GM23338 (cell line): ENCODE results near the gene IRF2BP1.

Experiments
- EZH2 ChIP-seq: fragments of 200-600 bp; sonication (generic); IDR thresholded peaks from one replicate; pipeline ENCODE4 v1.8.0; 2017; ENCODE audit warnings: antibody characterized with exemption, mild to moderate bottlenecking, low read depth; ENCODE audit not compliant: unreplicated experiment
- EZH2phosphoT487 ChIP-seq: fragments of 200-600 bp; sonication (generic); IDR thresholded peaks from one replicate; pipeline ENCODE4 v1.8.1; 2018; ENCODE audit warnings: antibody characterized with exemption; ENCODE audit not compliant: unreplicated experiment
- JUNB ChIP-seq: IDR thresholded peaks from one replicate; pipeline ENCODE4 v1.6.1; 2016; ENCODE audit warnings: antibody characterized with exemption; ENCODE audit not compliant: unreplicated experiment
- POLR2AphosphoS5 ChIP-seq: IDR thresholded peaks from 2 replicates; pipeline ENCODE4 v1.6.1; 2016; ENCODE audit warnings: antibody characterized with exemption, low read depth
- STAT1 ChIP-seq: IDR thresholded peaks from one replicate; pipeline ENCODE4 v1.6.1; 2016; ENCODE audit warnings: antibody characterized with exemption; ENCODE audit not compliant: unreplicated experiment
- ZNF114 ChIP-seq: fragments of 250-450 bp; sonication (Bioruptor Pico); IDR thresholded peaks from 2 replicates; pipeline ENCODE4 v1.5.0; 2020; ENCODE audit warnings: mild to moderate bottlenecking, moderate library complexity
- ZNF331 ChIP-seq: fragments of 250-450 bp; sonication (Bioruptor Pico); IDR thresholded peaks from 2 replicates; pipeline ENCODE4 v1.5.0; 2020; ENCODE audit warnings: low read depth, mild to moderate bottlenecking, moderate library complexity
- TF ChIP-seq, protein P1 (sequence below), 2 experiments: fragments of 200-600 bp in 1 of 2; sonication (generic) in 1 of 2; conservative IDR thresholded peaks; 2 replicates each; pipeline versions ENCODE4 v1.5.1 to v1.6.1; 2016 to 2017; ENCODE audit warnings: antibody characterized with exemption in 2 of 2, low read depth in 2 of 2, mild to moderate bottlenecking in 2 of 2, moderate library complexity in 1 of 2
- TF ChIP-seq, protein P2 (sequence below): IDR thresholded peaks from one replicate; pipeline ENCODE4 v1.6.1; 2018; ENCODE audit warnings: antibody characterized with exemption; ENCODE audit not compliant: unreplicated experiment
- TF ChIP-seq, protein P3 (sequence below): IDR thresholded peaks from 2 replicates; pipeline ENCODE4 v1.6.1; 2016; ENCODE audit warnings: antibody characterized with exemption

DNA sequence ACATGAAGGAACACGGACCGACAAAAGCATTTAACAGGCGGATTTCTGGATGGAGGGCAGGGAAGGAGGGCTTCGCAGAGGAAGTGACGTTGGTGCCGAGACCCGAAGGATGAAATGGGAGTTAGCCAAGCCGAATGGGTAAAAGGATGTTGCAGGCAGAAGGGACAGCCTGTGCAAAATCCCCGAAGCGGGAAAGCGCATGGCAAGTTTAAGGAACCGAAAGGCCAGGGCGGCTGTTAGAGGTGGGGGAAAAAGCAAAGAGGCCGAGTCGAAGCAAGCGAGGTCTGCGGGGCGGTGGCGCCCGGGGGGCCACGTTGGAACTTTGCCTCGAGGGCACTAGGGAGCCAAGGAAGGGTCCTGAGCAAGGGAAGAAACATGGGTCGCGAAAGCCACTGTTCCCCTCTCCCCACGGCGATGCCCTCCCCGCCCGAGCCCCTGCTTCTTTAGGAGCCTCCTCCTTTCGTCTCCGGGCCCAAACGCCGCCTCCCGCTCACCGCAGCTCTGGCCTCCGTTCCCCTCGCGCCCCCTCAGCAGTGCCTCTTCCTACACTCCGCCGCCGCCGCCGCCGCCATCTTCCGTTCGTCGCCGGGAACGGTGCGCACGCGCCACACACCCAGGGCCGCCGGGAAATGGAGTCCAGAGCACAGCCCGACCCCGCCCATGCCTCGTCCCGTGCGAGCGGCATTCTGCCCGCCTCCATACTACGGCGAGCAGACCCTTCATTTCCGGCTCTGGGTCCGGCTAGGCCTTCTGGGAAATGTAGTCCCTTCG lies 23.2 kb downstream of the IRF2BP1 start, which contains the start of gene SYMPK:
- TF ChIP-seq, protein P1, sequence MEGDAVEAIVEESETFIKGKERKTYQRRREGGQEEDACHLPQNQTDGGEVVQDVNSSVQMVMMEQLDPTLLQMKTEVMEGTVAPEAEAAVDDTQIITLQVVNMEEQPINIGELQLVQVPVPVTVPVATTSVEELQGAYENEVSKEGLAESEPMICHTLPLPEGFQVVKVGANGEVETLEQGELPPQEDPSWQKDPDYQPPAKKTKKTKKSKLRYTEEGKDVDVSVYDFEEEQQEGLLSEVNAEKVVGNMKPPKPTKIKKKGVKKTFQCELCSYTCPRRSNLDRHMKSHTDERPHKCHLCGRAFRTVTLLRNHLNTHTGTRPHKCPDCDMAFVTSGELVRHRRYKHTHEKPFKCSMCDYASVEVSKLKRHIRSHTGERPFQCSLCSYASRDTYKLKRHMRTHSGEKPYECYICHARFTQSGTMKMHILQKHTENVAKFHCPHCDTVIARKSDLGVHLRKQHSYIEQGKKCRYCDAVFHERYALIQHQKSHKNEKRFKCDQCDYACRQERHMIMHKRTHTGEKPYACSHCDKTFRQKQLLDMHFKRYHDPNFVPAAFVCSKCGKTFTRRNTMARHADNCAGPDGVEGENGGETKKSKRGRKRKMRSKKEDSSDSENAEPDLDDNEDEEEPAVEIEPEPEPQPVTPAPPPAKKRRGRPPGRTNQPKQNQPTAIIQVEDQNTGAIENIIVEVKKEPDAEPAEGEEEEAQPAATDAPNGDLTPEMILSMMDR (conservative IDR thresholded peaks at IDR 0.05; ENCODE audit: low read depth in 2 of 2): no peak
- peak; percentile 67 for TF ChIP-seq POLR2AphosphoS5
- no peak for TF ChIP-seq EZH2phosphoT487
- no peak for TF ChIP-seq EZH2
- TF ChIP-seq STAT1: no peak
- no peak for TF ChIP-seq JUNB
- TF ChIP-seq, protein P2, sequence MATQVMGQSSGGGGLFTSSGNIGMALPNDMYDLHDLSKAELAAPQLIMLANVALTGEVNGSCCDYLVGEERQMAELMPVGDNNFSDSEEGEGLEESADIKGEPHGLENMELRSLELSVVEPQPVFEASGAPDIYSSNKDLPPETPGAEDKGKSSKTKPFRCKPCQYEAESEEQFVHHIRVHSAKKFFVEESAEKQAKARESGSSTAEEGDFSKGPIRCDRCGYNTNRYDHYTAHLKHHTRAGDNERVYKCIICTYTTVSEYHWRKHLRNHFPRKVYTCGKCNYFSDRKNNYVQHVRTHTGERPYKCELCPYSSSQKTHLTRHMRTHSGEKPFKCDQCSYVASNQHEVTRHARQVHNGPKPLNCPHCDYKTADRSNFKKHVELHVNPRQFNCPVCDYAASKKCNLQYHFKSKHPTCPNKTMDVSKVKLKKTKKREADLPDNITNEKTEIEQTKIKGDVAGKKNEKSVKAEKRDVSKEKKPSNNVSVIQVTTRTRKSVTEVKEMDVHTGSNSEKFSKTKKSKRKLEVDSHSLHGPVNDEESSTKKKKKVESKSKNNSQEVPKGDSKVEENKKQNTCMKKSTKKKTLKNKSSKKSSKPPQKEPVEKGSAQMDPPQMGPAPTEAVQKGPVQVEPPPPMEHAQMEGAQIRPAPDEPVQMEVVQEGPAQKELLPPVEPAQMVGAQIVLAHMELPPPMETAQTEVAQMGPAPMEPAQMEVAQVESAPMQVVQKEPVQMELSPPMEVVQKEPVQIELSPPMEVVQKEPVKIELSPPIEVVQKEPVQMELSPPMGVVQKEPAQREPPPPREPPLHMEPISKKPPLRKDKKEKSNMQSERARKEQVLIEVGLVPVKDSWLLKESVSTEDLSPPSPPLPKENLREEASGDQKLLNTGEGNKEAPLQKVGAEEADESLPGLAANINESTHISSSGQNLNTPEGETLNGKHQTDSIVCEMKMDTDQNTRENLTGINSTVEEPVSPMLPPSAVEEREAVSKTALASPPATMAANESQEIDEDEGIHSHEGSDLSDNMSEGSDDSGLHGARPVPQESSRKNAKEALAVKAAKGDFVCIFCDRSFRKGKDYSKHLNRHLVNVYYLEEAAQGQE: no peak
- TF ChIP-seq ZNF331 (CRISPR knock-in tag): no peak
- TF ChIP-seq ZNF114: no peak
- TF ChIP-seq, protein P3, sequence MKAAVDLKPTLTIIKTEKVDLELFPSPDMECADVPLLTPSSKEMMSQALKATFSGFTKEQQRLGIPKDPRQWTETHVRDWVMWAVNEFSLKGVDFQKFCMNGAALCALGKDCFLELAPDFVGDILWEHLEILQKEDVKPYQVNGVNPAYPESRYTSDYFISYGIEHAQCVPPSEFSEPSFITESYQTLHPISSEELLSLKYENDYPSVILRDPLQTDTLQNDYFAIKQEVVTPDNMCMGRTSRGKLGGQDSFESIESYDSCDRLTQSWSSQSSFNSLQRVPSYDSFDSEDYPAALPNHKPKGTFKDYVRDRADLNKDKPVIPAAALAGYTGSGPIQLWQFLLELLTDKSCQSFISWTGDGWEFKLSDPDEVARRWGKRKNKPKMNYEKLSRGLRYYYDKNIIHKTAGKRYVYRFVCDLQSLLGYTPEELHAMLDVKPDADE: peak; percentile 100
